HepG2 (cell line): Measurements from ENCODE around the gene FAIM. TPM values are rescaled to one million over a fixed set of nuclear protein-coding genes. Genes with fewer than 3 reads are reported as not detected.

Source experiments
- ATAC-seq: fragments of 200-7000 bp; cut with Tn5 transposase; 3 replicates; pipeline ENCODE4 v1.9.1; 2020; ENCODE audit warnings: mild to moderate bottlenecking, moderate library complexity
- BruUV-seq: library from RNA; stranded (reverse); fragments of 400-500 nt; replicated peaks from 2 replicates; lab custom pipeline; 2021; lab: Mats Ljungman, UMichigan
- CTCF ChIA-PET: fragments of 300-600 bp; formaldehyde crosslinking; extraction: SDS; loops from one replicate; lab custom pipeline; 2021; ENCODE audit warnings: low total read pairs, inconsistent platforms, low intra/inter-chr PET ratio; lab: Yijun Ruan, JAX
- POLR2A ChIA-PET: fragments of 350-600 bp; sonication (Branson Sonifier 250); formaldehyde crosslinking; loops from one replicate; lab custom pipeline; 2020; ENCODE audit warnings: antibody characterized with exemption, inconsistent platforms; lab: Yijun Ruan, JAX
- DNase-seq: peaks from one replicate; pipeline ENCODE4 v3.0.0-alpha.2; 2015; ENCODE audit warnings: low spot score
- FAIRE-seq: peaks from 3 replicates; lab custom pipeline; 2011; peaks lifted over from hg19 to GRCh38; lab: Jason Lieb, UNC
- H2AFZ ChIP-seq: one replicate; pipeline ENCODE4 v1.6.1; 2011; ENCODE audit warnings: low read length, inconsistent platforms
- H3K27ac ChIP-seq: fragments of 300-600 bp; 3 replicates; pipeline ENCODE4 v1.8.0; 2011; ENCODE audit warnings: mixed run types, mild to moderate bottlenecking, mixed read lengths, low read length, inconsistent platforms; ENCODE audit not compliant: insufficient read depth; ENCODE audit errors: extremely low read length
- H3K27me3 ChIP-seq, 2 experiments: fragments of 200-600 bp in 1 of 2; 2 replicates in 1 of 2; 3 replicates in 1 of 2; pipeline versions ENCODE4 v1.6.0 to v1.8.0; 2011; ENCODE audit warnings: low read length in 2 of 2, mild to moderate bottlenecking in 2 of 2, moderate library complexity in 2 of 2, inconsistent platforms in 1 of 2; ENCODE audit not compliant: insufficient read depth in 2 of 2, control insufficient read depth in 1 of 2
- H3K36me3 ChIP-seq, 2 experiments: fragments of 200-600 bp in 1 of 2; replicated peaks in 1 of 2; 2 replicates in 1 of 2; 3 replicates in 1 of 2; pipeline versions ENCODE4 v1.5.1 to v1.8.0; 2011; ENCODE audit warnings: low read length in 2 of 2, inconsistent platforms in 1 of 2; ENCODE audit not compliant: insufficient read depth in 2 of 2, control insufficient read depth in 1 of 2
- H3K4me1 ChIP-seq: 2 replicates; pipeline ENCODE4 v1.5.1; 2012; ENCODE audit warnings: low read length, inconsistent platforms; ENCODE audit not compliant: insufficient read depth
- H3K4me2 ChIP-seq: 2 replicates; pipeline ENCODE4 v1.6.0; 2011; ENCODE audit warnings: low read depth, low read length, inconsistent platforms
- H3K4me3 ChIP-seq, 3 experiments: fragments of 200-600 bp in 1 of 3; sonication (generic), shearing (Covaris generic) in 1 of 3; replicated peaks in 1 of 3; 2 replicates each; pipeline ENCODE4 v1.5.1; 2011 to 2016; ENCODE audit warnings: low read length in 3 of 3, inconsistent platforms in 2 of 3, low read depth in 2 of 3, mild to moderate bottlenecking in 2 of 3, control low read depth in 1 of 3, mixed read lengths in 1 of 3; ENCODE audit not compliant: insufficient read depth in 1 of 3
- H3K79me2 ChIP-seq: one replicate; pipeline ENCODE4 v1.6.1; 2011; ENCODE audit warnings: low read length, inconsistent platforms; ENCODE audit not compliant: insufficient read depth
- H3K9ac ChIP-seq: 2 replicates; pipeline ENCODE4 v1.6.0; 2011; ENCODE audit warnings: mild to moderate bottlenecking, low read depth, low read length, inconsistent platforms; ENCODE audit not compliant: insufficient read depth
- H3K9me3 ChIP-seq: 2 replicates; pipeline ENCODE4 v1.5.1; 2012; ENCODE audit warnings: mild to moderate bottlenecking, low read length
- H4K20me1 ChIP-seq: 2 replicates; pipeline ENCODE4 v1.6.0; 2011; ENCODE audit warnings: inconsistent platforms, mild to moderate bottlenecking, low read length, moderate library complexity; ENCODE audit not compliant: insufficient read depth
- CREB1 ChIP-seq, 2 experiments: fragments of 450-650 bp in 1 of 2; IDR thresholded peaks; 2 replicates each; pipeline ENCODE4 v1.6.1; 2016 to 2017; ENCODE audit warnings: control low read depth in 1 of 2, mild to moderate bottlenecking in 1 of 2, missing compliant biosample characterization in 1 of 2, missing genetic modification characterization in 1 of 2
- DNMT1 ChIP-seq: sonication (generic); formaldehyde crosslinking; IDR thresholded peaks from 2 replicates; pipeline ENCODE4 v1.5.1; 2020; ENCODE audit warnings: mild to moderate bottlenecking, missing genetic modification reagents
- RXRA ChIP-seq: sonication (generic); formaldehyde crosslinking; IDR thresholded peaks from 2 replicates; pipeline ENCODE4 v1.5.1; 2020; ENCODE audit warnings: missing genetic modification reagents
- ZKSCAN8 ChIP-seq: IDR thresholded peaks from 2 replicates; pipeline ENCODE4 v1.6.1; 2016; ENCODE audit warnings: borderline replicate concordance, missing genetic modification reagents, missing compliant biosample characterization
- WGBS: methylation state at CpG from one replicate; pipeline ENCODE4 v1.1.6; 2017; ENCODE audit warnings: low lambda C conversion rate; 5-methylcytosine and 5-hydroxymethylcytosine counted together
- in situ Hi-C: cut with HindIII; loops from 2 replicates; pipeline ENCODE4 v1.10.0; 2017; ENCODE audit warnings: low pct_unique_long_range_greater_than_20kb; ENCODE audit not compliant: extremely low pct_ligation_motif_present
- intact Hi-C: fragments of 100-400 bp; cut with micrococcal nuclease; formaldehyde crosslinking; loops from one replicate; pipeline ENCODE4 v1.10.0; 2022; ENCODE audit not compliant: unreplicated experiment
- polyA plus RNA-seq, 8 experiments: library from polyadenylated mRNA; depleted of rRNA in 3 of 8; stranded (reverse) in 7 of 8; unstranded in 1 of 8; fragments of >200 nt; fragmentation: Illumina TruSeq in 4 of 8; extraction: Trizol in 4 of 8; gene quantifications; 2 replicates each; pipeline versions ENCODE4 v1.2.1 to v1.2.3, GENCODE V29; 2011 to 2016; ENCODE audit warnings: low read depth in 4 of 8, missing spikeins in 1 of 8, mixed read lengths in 1 of 8; ENCODE audit not compliant: insufficient read depth in 1 of 8
- total RNA-seq, 5 experiments: library from RNA; depleted of rRNA; stranded (reverse); fragments of >200 nt; fragmentation: Illumina TruSeq; extraction: Trizol; gene quantifications; 2 replicates each; pipeline ENCODE4 v1.2.3, GENCODE V29; 2016; ENCODE audit warnings: low read depth in 1 of 5
- TF ChIP-seq, protein P1 (sequence below): sonication (generic); formaldehyde crosslinking; IDR thresholded peaks from 2 replicates; pipeline ENCODE4 v1.8.0; 2022; ENCODE audit warnings: missing genetic modification reagents, mild to moderate bottlenecking, inconsistent platforms, borderline replicate concordance

FAIM gene
- total and polyA plus RNA-seq, 2 of the 13 experiments (the other 11 are each of a cell fraction or from before 2014, with no cell fraction given): 4.3 to 25.8 TPM

DNA sequence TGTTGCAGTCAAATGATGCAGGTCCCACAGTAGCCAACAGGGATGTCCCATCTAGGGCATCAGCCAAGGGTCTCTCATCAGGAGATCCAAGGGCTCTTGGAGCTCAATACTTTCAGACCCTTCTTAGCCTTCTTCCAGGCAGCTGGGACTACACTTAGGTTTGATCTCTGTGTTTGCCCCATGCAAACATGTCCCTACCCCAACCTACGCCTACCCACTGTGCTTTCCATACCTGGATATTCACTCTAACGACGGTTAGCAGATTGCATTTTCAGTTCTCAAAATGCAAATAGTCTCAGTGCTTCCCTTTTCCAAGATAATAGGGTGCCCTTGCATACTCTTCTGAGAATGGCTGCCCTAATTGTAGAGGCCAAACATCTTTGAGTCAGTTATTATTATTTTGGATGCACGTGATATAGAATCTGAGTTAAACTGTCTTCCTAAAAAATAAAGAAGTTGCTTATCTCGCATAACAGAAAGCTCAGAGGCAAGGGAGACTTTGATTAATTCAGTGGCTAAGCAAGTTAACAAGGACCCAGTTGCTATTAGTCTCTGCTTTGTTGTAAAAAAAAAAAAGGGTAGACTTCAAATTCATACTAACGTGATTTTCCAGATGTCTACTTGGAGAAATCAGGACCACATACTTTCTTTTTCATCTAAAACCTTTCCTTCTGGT lies 13.5 kb upstream of the FAIM start:
- no peaks in the 10 kb centered on the region for H3K79me2 ChIP-seq
- TF ChIP-seq RXRA (CRISPR knock-in tag) (no peak), DNMT1 (CRISPR knock-in tag) (no peak), CREB1 (IDR thresholded peaks at IDR 0.05) (no peak), CREB1 (CRISPR knock-in tag; IDR thresholded peaks at IDR 0.05) (0 out of 2 replicates have a peak, but pooled peaks have one; percentile 10), ZKSCAN8 (CRISPR knock-in tag) (0 out of 2 replicates have a peak, but pooled peaks have one; percentile 1)
- TF ChIP-seq, protein P1, sequence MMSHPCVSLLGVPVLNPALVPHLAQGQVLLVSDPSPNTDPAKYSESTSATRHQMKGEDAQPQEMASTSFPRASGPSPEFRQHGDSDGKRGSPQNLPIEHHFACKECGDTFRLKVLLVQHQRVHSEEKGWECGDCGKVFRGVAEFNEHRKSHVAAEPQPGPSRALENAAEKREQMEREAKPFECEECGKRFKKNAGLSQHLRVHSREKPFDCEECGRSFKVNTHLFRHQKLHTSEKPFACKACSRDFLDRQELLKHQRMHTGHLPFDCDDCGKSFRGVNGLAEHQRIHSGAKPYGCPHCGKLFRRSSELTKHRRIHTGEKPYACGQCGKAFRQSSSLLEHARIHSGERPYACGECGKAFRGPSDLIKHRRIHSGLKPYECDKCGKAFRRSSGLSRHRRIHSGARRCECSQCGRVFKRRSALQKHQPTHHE (CRISPR knock-in tag): 0 out of 2 replicates have a peak, but pooled peaks have one; percentile 3
- no peak overlapping the region for H3K27ac ChIP-seq
- H3K4me2 ChIP-seq: peak overlapping the region; percentile 94
- ATAC-seq: no peak
- no peak overlapping the region for H3K9ac ChIP-seq
- H3K4me3 ChIP-seq: peak overlapping the region in 1 of 3 experiments; percentile 83; a peak in 2 of 6 replicates
- ChIA-PET CTCF (interaction anchor here (1.6 to 2.4 kb wide), 2 partner anchors 321 to 328 kb away, joined by 11 to 21 read pairs; no protein-coding TSS in a partner anchor), POLR2A (interaction anchor here (1.3 to 3.3 kb wide), 12 partner anchors 10 to 408 kb away, joined by 3 to 36 read pairs (median 4); partner anchors contain the start of genes ARMC8 and FAIM)
- H3K27me3 ChIP-seq: no peaks in the 10 kb centered on the region; a peak in 1 of 5 replicates
- DNase-seq: no peak
- in situ Hi-C loops (loop anchor here (5.0 to 10.0 kb wide), 2 partner anchors 90 to 322 kb away; no protein-coding TSS in a partner anchor), intact Hi-C loops (loop anchor here (1.0 to 5.0 kb wide), 6 partner anchors 92 to 328 kb away; partner anchors contain the start of gene PIK3CB)
- WGBS: 16% methylated on average over 6 of the region's 6 CpGs
- peaks cover 34% of the 10 kb centered on the region for H3K4me1 ChIP-seq
- H4K20me1 ChIP-seq: no peaks in the 10 kb centered on the region
- no peak for FAIRE-seq
- H2AFZ ChIP-seq: no peak overlapping the region
- H3K9me3 ChIP-seq: peaks cover 4% of the 10 kb centered on the region; the same call in 1 of the 2 replicates
- H3K36me3 ChIP-seq: no peaks in the 10 kb centered on the region
- BruUV-seq: no TSS peak
